Activated T-cell treated with anti-CD3 and anti-CD28 coated beads, Interleukin-2, amount 50 U/mL, for 48 hours (primary cell): ENCODE data around the gene YPEL2.
"Not testable (repeated sequence)": the region's sequence is repeated elsewhere in the genome, so short reads cannot be mapped to it uniquely, and the experiment has no call there.

Source experiments
- DNase-seq, 2 experiments: peaks; one replicate each; pipeline ENCODE4 v3.0.0-alpha.2; 2020

Gene YPEL2

GRCh38 chr17:59409336-59410048 lies 78.0 kb downstream of the YPEL2 start:
- no peak for DNase-seq

GRCh38 chr17:59410049-59410437 lies 78.6 kb downstream of the YPEL2 start:
- DNase-seq = no peak

DNA sequence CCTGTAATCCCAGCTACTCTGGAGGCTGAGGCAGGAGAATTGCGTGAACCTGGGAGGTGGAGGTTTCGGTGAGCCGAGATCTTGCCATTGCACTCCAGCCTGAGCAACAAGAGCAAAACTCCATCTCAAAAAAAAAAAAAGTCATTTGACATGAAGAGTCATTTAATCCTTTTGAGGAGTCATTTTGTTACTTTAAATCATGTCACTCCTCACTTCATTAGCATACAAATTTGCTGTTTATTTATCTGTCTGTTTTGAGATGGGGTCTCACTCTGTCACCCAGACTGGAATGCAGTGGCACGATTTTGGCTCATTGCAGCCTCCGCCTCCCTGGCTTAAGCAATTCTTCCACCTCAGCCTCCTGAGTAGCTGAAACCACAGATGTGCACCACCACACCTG lies 81.0 kb downstream of the YPEL2 start:
- DNase-seq = not testable (repeated sequence)

GRCh38 chr17:59413014-59413766 lies 81.7 kb downstream of the YPEL2 start:
- DNase-seq = no peak

GRCh38 chr17:59415397-59415796 lies 83.9 kb downstream of the YPEL2 start:
- DNase-seq = no peak

GRCh38 chr17:59416184-59416583 lies 84.7 kb downstream of the YPEL2 start:
- no peak for DNase-seq

DNA sequence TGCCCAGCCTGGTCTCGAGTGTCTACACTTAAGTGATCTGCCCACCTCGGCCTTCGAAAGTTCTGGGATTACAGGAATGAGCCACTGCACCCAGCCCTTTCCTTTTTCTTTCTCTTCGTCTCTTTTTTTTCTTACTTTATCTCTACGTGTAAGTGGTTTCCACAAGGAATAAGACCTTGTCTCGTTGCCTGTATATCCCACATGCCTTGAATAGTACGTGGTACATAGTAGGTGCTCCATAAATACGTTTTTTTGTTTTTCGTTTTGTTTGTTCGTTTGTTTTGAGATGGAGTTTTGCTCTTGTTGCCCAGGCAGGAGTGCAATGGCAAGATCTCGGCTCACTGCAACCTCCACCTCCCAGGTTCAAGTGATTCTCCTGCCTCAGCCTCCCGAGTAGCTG lies 86.0 kb downstream of the YPEL2 start:
- no peak for DNase-seq

- DNase-seq = no peak
Observed at GRCh38 chr17:59418732-59419166, 87.3 kb downstream of the YPEL2 start.

DNA sequence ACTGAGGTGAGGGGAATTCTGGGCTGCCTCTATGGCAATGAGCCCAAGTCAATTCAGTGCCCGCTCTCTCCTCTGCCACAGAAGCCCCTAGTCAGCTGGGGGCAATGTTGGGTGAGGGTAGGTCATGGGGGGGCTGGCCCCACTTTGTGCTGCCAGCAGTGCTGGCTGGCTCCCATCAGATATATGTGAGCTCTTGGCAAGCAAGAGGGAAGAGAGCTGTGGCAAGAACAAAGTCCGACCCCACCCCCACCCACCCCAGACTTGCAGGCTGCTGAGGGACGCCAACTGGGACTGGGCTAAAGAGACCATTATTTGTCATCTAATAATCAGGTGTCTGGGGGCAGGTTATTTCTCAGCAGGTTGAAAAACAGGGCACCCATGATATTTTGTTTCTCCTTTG lies 89.4 kb downstream of the YPEL2 start:
- DNase-seq = no peak

DNA sequence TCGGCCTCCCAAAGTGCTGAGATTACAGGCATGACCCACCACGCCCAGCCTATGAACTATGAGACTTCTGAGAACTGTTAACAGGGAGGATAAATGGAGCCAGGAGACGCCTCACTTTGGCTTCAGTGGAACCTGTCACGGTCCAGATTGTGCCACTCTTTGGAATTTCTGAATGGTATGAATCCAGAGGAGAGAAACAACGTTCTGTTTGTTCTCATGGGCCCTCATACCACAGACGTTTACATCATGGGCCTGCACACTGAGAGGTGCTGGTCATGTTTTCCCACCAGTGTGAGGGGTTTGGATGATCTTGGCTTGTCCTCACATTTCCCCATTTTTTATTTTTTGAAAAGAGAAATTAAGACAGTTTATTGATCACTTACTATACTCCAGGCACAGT lies 90.3 kb downstream of the YPEL2 start:
- DNase-seq = no peak

DNA sequence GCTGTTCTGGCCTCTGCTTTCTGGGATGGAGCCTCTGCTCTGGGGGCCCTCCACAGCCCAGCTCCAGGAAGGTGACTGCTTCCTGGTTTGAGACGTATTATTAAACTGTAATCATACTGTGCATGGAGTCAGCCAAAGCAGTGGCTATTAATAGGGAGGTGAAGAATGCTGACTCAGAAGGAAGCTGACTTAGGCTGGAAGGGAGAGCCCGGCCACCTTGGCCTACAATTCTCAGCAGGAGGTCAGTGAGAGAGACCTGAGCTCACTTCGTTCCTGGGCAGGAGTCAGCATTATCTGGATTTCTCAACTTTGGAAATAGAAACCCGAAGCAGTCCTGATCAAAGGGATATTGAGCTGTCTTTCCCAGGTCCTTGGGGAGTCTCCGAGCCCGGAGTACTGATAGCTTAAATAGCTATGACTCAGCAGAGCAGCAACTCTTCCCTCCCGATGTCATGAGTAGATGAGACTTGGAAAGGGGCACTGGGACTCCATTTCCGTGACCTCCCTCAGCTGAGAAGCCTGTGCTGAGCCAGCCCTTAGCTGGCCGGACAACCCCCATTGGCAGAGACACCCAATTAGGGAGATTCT lies 91.8 kb downstream of the YPEL2 start:
- no peak for DNase-seq

- no peak for DNase-seq
Observed at GRCh38 chr17:59423903-59424302, 92.4 kb downstream of the YPEL2 start.

DNA sequence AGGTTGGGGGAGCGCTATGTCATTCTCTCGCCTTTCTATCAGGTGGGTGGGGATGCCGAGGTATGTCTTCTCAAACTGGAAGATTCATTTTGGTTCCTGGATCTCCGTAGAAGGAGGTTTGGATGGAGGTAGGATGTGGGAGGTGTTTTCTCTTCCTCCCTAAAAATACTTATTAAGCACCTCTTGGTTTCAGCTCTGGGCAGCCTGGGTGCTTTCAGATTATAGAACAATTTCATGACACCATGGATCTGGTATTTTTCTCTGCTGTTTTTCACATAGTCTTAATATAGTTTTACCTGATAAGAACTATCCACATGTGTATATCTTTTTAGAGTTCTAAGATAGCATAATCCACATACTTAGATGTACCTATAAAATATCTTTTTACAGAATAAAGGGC lies 92.9 kb downstream of the YPEL2 start:
- DNase-seq = no peak

DNA sequence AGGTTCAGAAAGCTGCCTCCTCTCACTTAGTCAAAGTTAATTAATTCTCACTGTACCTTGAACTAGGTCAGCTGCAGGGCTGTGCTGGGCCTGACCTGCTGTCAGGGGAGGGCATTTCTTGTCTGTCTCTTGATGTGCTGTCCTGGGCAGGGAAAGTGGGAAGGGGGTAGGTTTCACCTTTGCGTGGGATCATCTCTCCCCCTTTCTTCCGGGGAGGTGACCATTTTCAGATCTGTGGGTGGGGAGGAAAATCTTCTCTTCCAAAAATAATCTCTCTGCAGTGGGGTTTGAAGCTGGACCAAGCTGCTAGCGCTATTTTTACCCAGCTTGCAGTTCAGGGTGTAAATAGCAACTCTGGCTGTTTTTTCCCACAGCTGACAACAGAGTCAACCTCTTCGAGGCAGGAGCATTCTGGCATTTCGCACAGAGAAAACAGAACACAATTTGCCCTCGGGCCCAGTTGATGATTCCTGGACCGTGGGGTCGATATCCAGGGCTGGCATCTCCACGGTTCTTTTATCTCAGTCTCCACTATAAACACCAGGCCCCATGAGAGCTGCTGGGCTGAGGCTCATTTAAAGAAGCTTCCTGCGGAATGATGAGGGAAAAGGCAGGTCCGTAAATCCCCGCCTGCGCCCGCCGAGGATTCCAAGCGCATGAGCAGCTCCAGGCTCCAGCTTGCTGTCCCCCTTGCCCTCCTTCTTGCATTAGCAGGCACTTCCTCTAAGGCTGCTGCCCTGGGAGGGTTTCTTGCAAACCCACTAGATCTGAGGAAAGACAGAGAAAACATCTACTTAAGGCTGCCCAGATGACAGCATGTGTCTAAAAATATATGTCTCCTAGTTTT lies 93.9 kb downstream of the YPEL2 start:
- DNase-seq = no peak

- no peak for DNase-seq
Observed at GRCh38 chr17:59426031-59426430, 94.6 kb downstream of the YPEL2 start.

DNA sequence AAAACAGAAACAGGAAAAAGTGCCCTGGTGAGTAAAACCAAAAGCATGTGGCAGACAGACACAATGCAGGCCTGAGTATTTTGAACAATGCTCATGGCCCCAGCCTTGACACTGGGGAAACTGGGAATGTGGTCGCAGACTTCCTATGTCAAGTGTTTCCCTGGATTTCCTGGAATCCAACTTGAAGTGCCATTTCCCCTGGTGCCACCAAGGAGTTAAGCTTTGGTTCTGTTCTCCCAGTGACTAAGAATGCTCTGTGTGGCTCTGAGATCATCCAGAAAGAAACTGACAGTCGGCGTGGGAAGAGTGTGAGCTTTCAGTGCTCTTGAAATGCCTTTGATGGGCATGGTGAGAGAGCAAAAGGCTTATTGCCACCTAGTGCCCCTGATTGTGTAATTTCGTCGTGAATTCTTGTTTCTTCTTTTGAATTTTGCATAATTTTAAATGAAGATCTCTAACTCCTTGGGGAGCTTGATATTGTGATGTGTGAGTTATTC lies 96.0 kb downstream of the YPEL2 start:
- DNase-seq = peak; percentile 63 to 72

- no peak for DNase-seq
Observed at GRCh38 chr17:59427996-59428395, 96.5 kb downstream of the YPEL2 start.

GRCh38 chr17:59428916-59429485 lies 97.5 kb downstream of the YPEL2 start:
- DNase-seq = no peak

GRCh38 chr17:59431601-59432000 lies 100.1 kb downstream of the YPEL2 start:
- DNase-seq = no peak

DNA sequence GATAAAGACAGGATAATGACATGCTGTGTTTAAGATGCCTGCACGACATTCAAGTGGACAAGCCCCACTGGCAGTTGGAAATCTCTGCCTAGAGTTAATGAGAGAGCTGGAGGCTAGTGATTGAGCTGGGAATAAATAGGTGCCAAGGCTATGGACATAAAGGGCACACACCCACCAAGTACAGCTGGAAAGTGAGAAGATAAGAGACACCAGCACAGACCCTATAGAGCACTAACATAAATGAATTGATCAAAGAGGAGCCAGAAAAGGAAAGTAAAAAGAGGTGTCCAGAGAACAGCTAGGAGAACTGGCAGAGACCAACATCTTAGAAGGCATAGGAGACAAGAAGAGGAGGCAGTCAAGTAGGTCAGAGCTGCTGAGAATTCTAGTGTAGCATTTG lies 101.2 kb downstream of the YPEL2 start:
- no peak for DNase-seq

- no peak for DNase-seq
Observed at GRCh38 chr17:59433586-59433985, 102.1 kb downstream of the YPEL2 start.

DNA sequence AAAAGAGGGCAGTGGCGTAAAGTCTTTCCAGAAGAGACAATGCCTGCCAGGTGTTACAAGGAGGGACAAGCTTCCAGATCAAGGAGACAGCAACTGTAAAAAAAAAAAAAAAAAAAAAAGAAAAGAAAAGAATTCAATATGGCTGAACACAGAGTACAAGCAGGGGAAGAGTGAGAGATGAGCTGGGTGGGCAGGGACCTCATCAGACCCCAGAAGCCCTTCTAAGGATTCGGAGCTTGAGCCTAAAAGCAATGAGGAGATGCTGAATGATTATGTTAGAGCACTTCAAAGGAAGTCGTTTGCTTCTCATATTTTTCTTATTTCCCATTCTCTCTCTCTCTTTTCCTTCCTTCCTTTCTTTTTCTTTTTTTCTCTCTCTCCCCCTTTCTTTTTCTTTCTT lies 103.0 kb downstream of the YPEL2 start:
- no peak for DNase-seq

DNA sequence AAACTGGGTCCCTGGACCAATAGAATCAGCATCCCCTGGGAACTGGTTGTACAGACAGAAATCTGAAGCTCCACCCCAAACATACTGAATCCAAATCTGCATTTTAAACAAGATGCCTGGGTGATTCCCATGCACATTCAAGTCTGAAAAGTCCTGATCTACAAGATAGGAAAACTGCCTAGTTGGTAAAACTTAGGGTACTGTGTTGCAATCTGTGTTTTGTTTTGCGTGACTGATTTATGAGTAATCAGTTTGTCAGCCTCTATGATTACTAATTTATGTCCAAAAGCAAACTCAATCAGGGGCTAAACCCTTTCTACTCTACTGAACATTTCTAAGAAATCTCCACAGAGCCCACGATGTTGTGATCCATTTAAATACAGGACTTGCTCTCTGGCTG lies 103.8 kb downstream of the YPEL2 start:
- peak; percentile 27 to 39 for DNase-seq
